PFSK-1 (cell line): ENCODE measurements around the gene IGSF8.

Source experiments
- FOXP2 ChIP-seq: optimal IDR thresholded peaks from 2 replicates; pipeline ENCODE3; 2011; ENCODE audit warnings: borderline replicate concordance, control low read depth, inconsistent platforms; ENCODE audit not compliant: insufficient read depth; ENCODE audit errors: extremely low read length, extremely low read depth
- POLR2AphosphoS5 ChIP-seq: IDR thresholded peaks from 2 replicates; pipeline ENCODE4 v1.6.1; 2012; ENCODE audit warnings: low read depth, mild to moderate bottlenecking, control low read depth, low read length, moderate library complexity
- REST ChIP-seq, 2 experiments: IDR thresholded peaks; 2 replicates each; pipeline versions ENCODE4 v1.6.1 to v1.8.0; 2011 to 2012; ENCODE audit warnings: low read depth in 2 of 2, low read length in 2 of 2, control low read depth in 1 of 2, inconsistent platforms in 1 of 2, mild to moderate bottlenecking in 1 of 2, moderate library complexity in 1 of 2; ENCODE audit not compliant: insufficient read depth in 1 of 2
- SIN3A ChIP-seq: IDR thresholded peaks from 2 replicates; pipeline ENCODE4 v1.6.1; 2012; ENCODE audit warnings: mild to moderate bottlenecking, low read length, moderate library complexity, borderline replicate concordance; ENCODE audit not compliant: insufficient read depth
- TAF1 ChIP-seq: IDR thresholded peaks from 2 replicates; pipeline ENCODE4 v1.6.1; 2012; ENCODE audit warnings: low read length, control low read depth, borderline replicate concordance; ENCODE audit not compliant: insufficient read depth

GRCh38 chr1:160077486-160077885 lies 20.9 kb downstream of the IGSF8 start:
- TF ChIP-seq REST (IDR thresholded peaks at IDR 0.05; ENCODE audit: insufficient read depth in 1 of 2, low read depth in 2 of 2, low read length in 2 of 2) = no peak
- no peak for TF ChIP-seq POLR2AphosphoS5
- no peak for TF ChIP-seq SIN3A
- no peak for TF ChIP-seq TAF1
- TF ChIP-seq FOXP2 = no peak
